GM23338 (cell line): ENCODE results near the gene METTL26. TPM values are rescaled to one million over a fixed set of nuclear protein-coding genes. Genes with fewer than 3 reads are reported as not detected.
A peak's percentile ranks its signal among the peaks of the same experiment; 100 is the strongest.

Experiments
- ATAC-seq: fragments of 200-7000 bp; cut with Tn5 transposase; 3 replicates; pipeline ENCODE4 v1.9.1; 2020
- DNase-seq: peaks from one replicate; pipeline ENCODE4 v3.0.0-alpha.2; 2015; ENCODE audit warnings: low spot score
- H2AFZ ChIP-seq: fragments of 200-600 bp; sonication (generic); 2 replicates; pipeline ENCODE4 v1.8.0; 2016; ENCODE audit warnings: antibody characterized with exemption, mild to moderate bottlenecking, moderate library complexity
- H3F3A ChIP-seq: fragments of 200-600 bp; sonication (generic); replicated peaks from 2 replicates; pipeline ENCODE4 v1.8.0; 2017; ENCODE audit warnings: antibody characterized with exemption, mixed run types, low read depth
- H3K27ac ChIP-seq: fragments of 200-600 bp; sonication (generic); 2 replicates; pipeline ENCODE4 v1.6.1; 2016; ENCODE audit warnings: low read depth
- H3K27me3 ChIP-seq: fragments of 200-600 bp; sonication (generic); 2 replicates; pipeline ENCODE4 v1.8.0; 2016; ENCODE audit warnings: mild to moderate bottlenecking, mixed run types, moderate library complexity; ENCODE audit not compliant: insufficient read depth
- H3K36me3 ChIP-seq: fragments of 200-600 bp; sonication (generic); 2 replicates; pipeline ENCODE4 v1.8.0; 2016; ENCODE audit warnings: mild to moderate bottlenecking; ENCODE audit not compliant: insufficient read depth
- H3K4me1 ChIP-seq: fragments of 200-600 bp; sonication (generic); 2 replicates; pipeline ENCODE4 v1.8.0; 2016; ENCODE audit warnings: mild to moderate bottlenecking, moderate library complexity; ENCODE audit not compliant: insufficient read depth
- H3K4me2 ChIP-seq: fragments of 200-600 bp; sonication (generic); 2 replicates; pipeline ENCODE4 v1.7.1; 2017; ENCODE audit warnings: mixed run types
- H3K4me3 ChIP-seq: fragments of 200-600 bp; sonication (generic); 2 replicates; pipeline ENCODE4 v1.6.1; 2016; ENCODE audit warnings: mixed run types
- H3K79me2 ChIP-seq: fragments of 200-600 bp; sonication (generic); replicated peaks from 2 replicates; pipeline ENCODE4 v1.8.0; 2017; ENCODE audit warnings: mild to moderate bottlenecking; ENCODE audit not compliant: insufficient read depth
- H3K9me2 ChIP-seq: fragments of 200-600 bp; sonication (generic); 2 replicates; pipeline ENCODE4 v1.8.0; 2017; ENCODE audit not compliant: insufficient read depth
- H4K20me1 ChIP-seq: fragments of 200-600 bp; sonication (generic); replicated peaks from 2 replicates; pipeline ENCODE4 v1.8.0; 2017; ENCODE audit warnings: mild to moderate bottlenecking; ENCODE audit not compliant: insufficient read depth
- H3K27ac Mint-ChIP-seq: 2 replicates; pipeline ENCODE4 v1.8.0; 2020; ENCODE audit warnings: inconsistent platforms, mild to moderate bottlenecking, moderate library complexity, mixed read lengths
- H3K27me3 Mint-ChIP-seq: 3 replicates; pipeline ENCODE4 v1.8.0; 2022; ENCODE audit warnings: low read depth, mild to moderate bottlenecking, moderate library complexity, mixed read lengths, inconsistent platforms; ENCODE audit not compliant: insufficient read depth, poor library complexity
- H3K36me3 Mint-ChIP-seq: 3 replicates; pipeline ENCODE4 v1.8.0; 2021; ENCODE audit warnings: low read depth, mild to moderate bottlenecking, inconsistent platforms, moderate library complexity, mixed read lengths
- H3K4me1 Mint-ChIP-seq: 3 replicates; pipeline ENCODE4 v1.8.0; 2020; ENCODE audit warnings: mild to moderate bottlenecking, inconsistent platforms, mixed read lengths
- H3K4me3 Mint-ChIP-seq: 3 replicates; pipeline ENCODE4 v1.8.0; 2021; ENCODE audit warnings: moderate library complexity, mild to moderate bottlenecking, inconsistent platforms, mixed read lengths
- H3K9me3 Mint-ChIP-seq: 3 replicates; pipeline ENCODE4 v1.8.0; 2020; ENCODE audit warnings: moderate library complexity, mild to moderate bottlenecking, inconsistent platforms, mixed read lengths
- EZH2phosphoT487 ChIP-seq: fragments of 200-600 bp; sonication (generic); IDR thresholded peaks from one replicate; pipeline ENCODE4 v1.8.1; 2018; ENCODE audit warnings: antibody characterized with exemption; ENCODE audit not compliant: unreplicated experiment
- JUNB ChIP-seq: IDR thresholded peaks from one replicate; pipeline ENCODE4 v1.6.1; 2016; ENCODE audit warnings: antibody characterized with exemption; ENCODE audit not compliant: unreplicated experiment
- NANOG ChIP-seq: IDR thresholded peaks from 2 replicates; pipeline ENCODE4 v1.6.1; 2016; ENCODE audit warnings: antibody characterized with exemption, borderline replicate concordance
- STAT1 ChIP-seq: IDR thresholded peaks from one replicate; pipeline ENCODE4 v1.6.1; 2016; ENCODE audit warnings: antibody characterized with exemption; ENCODE audit not compliant: unreplicated experiment
- ZNF114 ChIP-seq: fragments of 250-450 bp; sonication (Bioruptor Pico); IDR thresholded peaks from 2 replicates; pipeline ENCODE4 v1.5.0; 2020; ENCODE audit warnings: mild to moderate bottlenecking, moderate library complexity
- polyA plus RNA-seq: library from polyadenylated mRNA; unstranded; fragments of >200 nt; fragmentation: Nextera tagmentation; extraction: Ambion mirVana; gene quantifications from 2 replicates; pipeline ENCODE4 v1.2.1, GENCODE V29; 2016
- total RNA-seq: library from RNA; depleted of rRNA; stranded (reverse); fragments of >200 nt; shearing (Covaris generic); gene quantifications from 2 replicates; pipeline ENCODE4 v1.2.3, GENCODE V29; 2014
- TF ChIP-seq, protein P1 (sequence below): fragments of 250-450 bp; sonication (Bioruptor Pico); IDR thresholded peaks from 2 replicates; pipeline ENCODE4 v1.5.0; 2020; ENCODE audit warnings: mild to moderate bottlenecking, moderate library complexity
- TF ChIP-seq, protein P2 (sequence below), 2 experiments: fragments of 200-600 bp in 1 of 2; sonication (generic) in 1 of 2; conservative IDR thresholded peaks; 2 replicates each; pipeline versions ENCODE4 v1.5.1 to v1.6.1; 2016 to 2017; ENCODE audit warnings: antibody characterized with exemption in 2 of 2, low read depth in 2 of 2, mild to moderate bottlenecking in 2 of 2, moderate library complexity in 1 of 2

Gene METTL26
- total and polyA plus RNA-seq, 2 experiments from 2014 or later: 153 to 223 TPM

DNA sequence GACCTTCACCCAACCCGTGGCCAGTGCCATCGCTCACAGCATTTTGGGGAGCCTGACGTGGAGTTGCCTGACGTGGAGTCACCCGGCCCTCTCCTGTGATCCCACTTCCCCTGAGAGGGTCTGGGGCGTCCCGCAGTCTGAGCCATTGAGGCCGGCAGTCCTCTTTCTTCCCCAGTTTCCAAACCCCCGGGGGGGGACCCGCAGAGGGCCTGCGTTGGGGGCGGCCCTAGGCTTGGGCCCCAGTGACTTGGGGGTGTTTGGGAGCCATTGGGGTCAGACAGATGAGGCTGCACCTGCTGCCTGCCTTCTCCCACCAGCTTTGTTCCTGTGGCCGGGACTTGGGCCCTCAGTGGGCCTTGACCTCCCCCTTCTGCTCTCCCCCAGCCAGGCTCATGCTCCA, 33.6 kb upstream of the METTL26 start (continued):
- TF ChIP-seq, protein P1, sequence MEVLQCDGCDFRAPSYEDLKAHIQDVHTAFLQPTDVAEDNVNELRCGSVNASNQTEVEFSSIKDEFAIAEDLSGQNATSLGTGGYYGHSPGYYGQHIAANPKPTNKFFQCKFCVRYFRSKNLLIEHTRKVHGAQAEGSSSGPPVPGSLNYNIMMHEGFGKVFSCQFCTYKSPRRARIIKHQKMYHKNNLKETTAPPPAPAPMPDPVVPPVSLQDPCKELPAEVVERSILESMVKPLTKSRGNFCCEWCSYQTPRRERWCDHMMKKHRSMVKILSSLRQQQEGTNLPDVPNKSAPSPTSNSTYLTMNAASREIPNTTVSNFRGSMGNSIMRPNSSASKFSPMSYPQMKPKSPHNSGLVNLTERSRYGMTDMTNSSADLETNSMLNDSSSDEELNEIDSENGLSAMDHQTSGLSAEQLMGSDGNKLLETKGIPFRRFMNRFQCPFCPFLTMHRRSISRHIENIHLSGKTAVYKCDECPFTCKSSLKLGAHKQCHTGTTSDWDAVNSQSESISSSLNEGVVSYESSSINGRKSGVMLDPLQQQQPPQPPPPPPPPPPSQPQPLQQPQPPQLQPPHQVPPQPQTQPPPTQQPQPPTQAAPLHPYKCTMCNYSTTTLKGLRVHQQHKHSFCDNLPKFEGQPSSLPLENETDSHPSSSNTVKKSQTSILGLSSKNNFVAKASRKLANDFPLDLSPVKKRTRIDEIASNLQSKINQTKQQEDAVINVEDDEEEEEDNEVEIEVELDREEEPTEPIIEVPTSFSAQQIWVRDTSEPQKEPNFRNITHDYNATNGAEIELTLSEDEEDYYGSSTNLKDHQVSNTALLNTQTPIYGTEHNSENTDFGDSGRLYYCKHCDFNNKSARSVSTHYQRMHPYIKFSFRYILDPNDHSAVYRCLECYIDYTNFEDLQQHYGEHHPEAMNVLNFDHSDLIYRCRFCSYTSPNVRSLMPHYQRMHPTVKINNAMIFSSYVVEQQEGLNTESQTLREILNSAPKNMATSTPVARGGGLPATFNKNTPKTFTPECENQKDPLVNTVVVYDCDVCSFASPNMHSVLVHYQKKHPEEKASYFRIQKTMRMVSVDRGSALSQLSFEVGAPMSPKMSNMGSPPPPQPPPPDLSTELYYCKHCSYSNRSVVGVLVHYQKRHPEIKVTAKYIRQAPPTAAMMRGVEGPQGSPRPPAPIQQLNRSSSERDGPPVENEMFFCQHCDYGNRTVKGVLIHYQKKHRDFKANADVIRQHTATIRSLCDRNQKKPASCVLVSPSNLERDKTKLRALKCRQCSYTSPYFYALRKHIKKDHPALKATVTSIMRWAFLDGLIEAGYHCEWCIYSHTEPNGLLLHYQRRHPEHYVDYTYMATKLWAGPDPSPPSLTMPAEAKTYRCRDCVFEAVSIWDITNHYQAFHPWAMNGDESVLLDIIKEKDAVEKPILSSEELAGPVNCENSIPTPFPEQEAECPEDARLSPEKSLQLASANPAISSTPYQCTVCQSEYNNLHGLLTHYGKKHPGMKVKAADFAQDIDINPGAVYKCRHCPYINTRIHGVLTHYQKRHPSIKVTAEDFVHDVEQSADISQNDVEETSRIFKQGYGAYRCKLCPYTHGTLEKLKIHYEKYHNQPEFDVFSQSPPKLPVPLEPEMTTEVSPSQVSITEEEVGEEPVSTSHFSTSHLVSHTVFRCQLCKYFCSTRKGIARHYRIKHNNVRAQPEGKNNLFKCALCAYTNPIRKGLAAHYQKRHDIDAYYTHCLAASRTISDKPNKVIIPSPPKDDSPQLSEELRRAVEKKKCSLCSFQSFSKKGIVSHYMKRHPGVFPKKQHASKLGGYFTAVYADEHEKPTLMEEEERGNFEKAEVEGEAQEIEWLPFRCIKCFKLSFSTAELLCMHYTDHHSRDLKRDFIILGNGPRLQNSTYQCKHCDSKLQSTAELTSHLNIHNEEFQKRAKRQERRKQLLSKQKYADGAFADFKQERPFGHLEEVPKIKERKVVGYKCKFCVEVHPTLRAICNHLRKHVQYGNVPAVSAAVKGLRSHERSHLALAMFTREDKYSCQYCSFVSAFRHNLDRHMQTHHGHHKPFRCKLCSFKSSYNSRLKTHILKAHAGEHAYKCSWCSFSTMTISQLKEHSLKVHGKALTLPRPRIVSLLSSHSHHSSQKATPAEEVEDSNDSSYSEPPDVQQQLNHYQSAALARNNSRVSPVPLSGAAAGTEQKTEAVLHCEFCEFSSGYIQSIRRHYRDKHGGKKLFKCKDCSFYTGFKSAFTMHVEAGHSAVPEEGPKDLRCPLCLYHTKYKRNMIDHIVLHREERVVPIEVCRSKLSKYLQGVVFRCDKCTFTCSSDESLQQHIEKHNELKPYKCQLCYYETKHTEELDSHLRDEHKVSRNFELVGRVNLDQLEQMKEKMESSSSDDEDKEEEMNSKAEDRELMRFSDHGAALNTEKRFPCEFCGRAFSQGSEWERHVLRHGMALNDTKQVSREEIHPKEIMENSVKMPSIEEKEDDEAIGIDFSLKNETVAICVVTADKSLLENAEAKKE (CRISPR knock-in tag): no peak

DNA sequence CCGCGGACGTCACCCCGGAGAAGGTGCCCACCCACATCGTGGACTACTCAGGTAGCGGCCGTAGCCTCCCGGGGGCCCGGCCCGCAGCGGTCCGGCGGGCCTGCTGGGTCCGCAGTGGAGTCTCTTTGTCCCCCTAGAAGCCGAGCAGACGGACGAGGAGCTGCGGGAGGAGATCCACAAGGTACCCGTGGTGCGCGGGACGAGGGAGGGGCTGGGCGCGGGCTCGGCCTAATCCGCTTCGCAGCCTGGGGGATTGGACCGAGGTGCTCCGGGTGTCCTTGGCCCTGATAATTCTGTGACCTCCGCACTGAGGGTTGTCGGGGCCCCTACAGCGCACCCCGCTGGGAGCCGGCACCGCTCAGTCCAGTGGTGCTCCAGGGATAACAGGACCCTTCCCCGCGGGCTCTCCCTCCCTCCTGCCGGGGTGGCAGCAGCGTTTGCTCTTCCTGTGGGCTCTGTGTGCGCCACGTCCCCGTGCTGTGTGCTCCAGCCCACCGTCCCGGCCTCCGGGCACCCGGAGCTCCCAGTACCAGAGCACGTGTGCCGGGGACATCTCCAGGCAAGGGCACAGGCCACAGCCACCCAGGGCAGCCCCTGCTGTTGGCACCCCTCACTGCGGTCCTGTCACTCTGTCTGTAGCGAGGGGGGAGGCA, 32.5 kb upstream of the METTL26 start:
- peaks cover 3% of the 10 kb centered on the region for H4K20me1 ChIP-seq
- ATAC-seq (peak; percentile 12), DNase-seq (no peak)
- peaks cover 24% of the 10 kb centered on the region for H3K36me3 Mint-ChIP-seq
- H2AFZ ChIP-seq: no peak overlapping the region
- no peaks in the 10 kb centered on the region for H3K9me2 ChIP-seq
- peaks cover 11% of the 10 kb centered on the region; the same call in 1 of the 2 replicates for H3K36me3 ChIP-seq
- peak overlapping the region; percentile 91 for H3K4me3 ChIP-seq
- H3K4me3 Mint-ChIP-seq: peak overlapping the region; percentile 71
- H3K27ac Mint-ChIP-seq: no peak overlapping the region
- H3F3A ChIP-seq: peaks cover 9% of the 10 kb centered on the region; the same call in 1 of the 2 replicates
- H3K79me2 ChIP-seq: peaks cover 16% of the 10 kb centered on the region
- no peaks in the 10 kb centered on the region for H3K27me3 ChIP-seq
- H3K4me2 ChIP-seq: peak overlapping the region; percentile 88
- peaks cover 2% of the 10 kb centered on the region for H3K27me3 Mint-ChIP-seq
- no peaks in the 10 kb centered on the region; the same call in 2 of the 3 replicates for H3K9me3 Mint-ChIP-seq
- H3K4me1 Mint-ChIP-seq: no peaks in the 10 kb centered on the region
- no peak overlapping the region for H3K27ac ChIP-seq
- H3K4me1 ChIP-seq: no peaks in the 10 kb centered on the region
- TF ChIP-seq, protein P1 (CRISPR knock-in tag): no peak
- no peak for TF ChIP-seq ZNF114
- TF ChIP-seq STAT1: no peak
- TF ChIP-seq, protein P2, sequence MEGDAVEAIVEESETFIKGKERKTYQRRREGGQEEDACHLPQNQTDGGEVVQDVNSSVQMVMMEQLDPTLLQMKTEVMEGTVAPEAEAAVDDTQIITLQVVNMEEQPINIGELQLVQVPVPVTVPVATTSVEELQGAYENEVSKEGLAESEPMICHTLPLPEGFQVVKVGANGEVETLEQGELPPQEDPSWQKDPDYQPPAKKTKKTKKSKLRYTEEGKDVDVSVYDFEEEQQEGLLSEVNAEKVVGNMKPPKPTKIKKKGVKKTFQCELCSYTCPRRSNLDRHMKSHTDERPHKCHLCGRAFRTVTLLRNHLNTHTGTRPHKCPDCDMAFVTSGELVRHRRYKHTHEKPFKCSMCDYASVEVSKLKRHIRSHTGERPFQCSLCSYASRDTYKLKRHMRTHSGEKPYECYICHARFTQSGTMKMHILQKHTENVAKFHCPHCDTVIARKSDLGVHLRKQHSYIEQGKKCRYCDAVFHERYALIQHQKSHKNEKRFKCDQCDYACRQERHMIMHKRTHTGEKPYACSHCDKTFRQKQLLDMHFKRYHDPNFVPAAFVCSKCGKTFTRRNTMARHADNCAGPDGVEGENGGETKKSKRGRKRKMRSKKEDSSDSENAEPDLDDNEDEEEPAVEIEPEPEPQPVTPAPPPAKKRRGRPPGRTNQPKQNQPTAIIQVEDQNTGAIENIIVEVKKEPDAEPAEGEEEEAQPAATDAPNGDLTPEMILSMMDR (conservative IDR thresholded peaks at IDR 0.05; ENCODE audit: low read depth in 2 of 2): no peak
- TF ChIP-seq NANOG: no peak
- TF ChIP-seq EZH2phosphoT487: no peak
- no peak for TF ChIP-seq JUNB
